ENCODE results near the gene ASB5. TPM values are rescaled to one million over a fixed set of nuclear protein-coding genes. Genes with fewer than 3 reads are reported as not detected.

The ASB5 gene
- total RNA-seq, 1 donor from 2014 or later = 0.47 TPM

GRCh38 chr4:176277162-176277904 lies 8.3 kb upstream of the ASB5 start:
- DNase-seq = peak; percentile 12

GRCh38 chr4:176276710-176277109 lies 7.7 kb upstream of the ASB5 start:
- no peak for DNase-seq

GRCh38 chr4:176274441-176274840 lies 5.4 kb upstream of the ASB5 start:
- no peak for DNase-seq

GRCh38 chr4:176273736-176274135 lies 4.7 kb upstream of the ASB5 start:
- no peak for DNase-seq

- DNase-seq = no peak
Measured at GRCh38 chr4:176272799-176273198, 3.8 kb upstream of the ASB5 start.

- no peak for DNase-seq
Measured at GRCh38 chr4:176271749-176272148, 2.7 kb upstream of the ASB5 start.

GRCh38 chr4:176270669-176271068 lies 1.6 kb upstream of the ASB5 start:
- no peak for DNase-seq

GRCh38 chr4:176266026-176266425 lies 3.0 kb downstream of the ASB5 start:
- no peak for DNase-seq

GRCh38 chr4:176262243-176262642 lies 6.8 kb downstream of the ASB5 start:
- DNase-seq = no peak

- DNase-seq = no peak
Measured at GRCh38 chr4:176261481-176261880, 7.5 kb downstream of the ASB5 start.

GRCh38 chr4:176261018-176261417 lies 8.0 kb downstream of the ASB5 start:
- DNase-seq = no peak

- DNase-seq = no peak
Measured at GRCh38 chr4:176259330-176260090, 9.5 kb downstream of the ASB5 start.

GRCh38 chr4:176258135-176258534 lies 10.9 kb downstream of the ASB5 start:
- DNase-seq = no peak

- no peak for DNase-seq
Measured at GRCh38 chr4:176256921-176257320, 12.1 kb downstream of the ASB5 start.

GRCh38 chr4:176242764-176243347 lies 26.2 kb downstream of the ASB5 start:
- DNase-seq = no peak

- no peak for DNase-seq
Measured at GRCh38 chr4:176241703-176242102, 27.3 kb downstream of the ASB5 start.

- no peak for DNase-seq
Measured at GRCh38 chr4:176238826-176239225, 30.2 kb downstream of the ASB5 start.

- no peak for DNase-seq
Measured at GRCh38 chr4:176238157-176238610, 30.8 kb downstream of the ASB5 start.

- no peak for DNase-seq
Measured at GRCh38 chr4:176236946-176237345, 32.1 kb downstream of the ASB5 start.

GRCh38 chr4:176230836-176231235 lies 38.2 kb downstream of the ASB5 start:
- DNase-seq = no peak

GRCh38 chr4:176229645-176230044 lies 39.4 kb downstream of the ASB5 start:
- DNase-seq = no peak

GRCh38 chr4:176226736-176227135 lies 42.3 kb downstream of the ASB5 start:
- no peak for DNase-seq

- no peak for DNase-seq
Measured at GRCh38 chr4:176223561-176223960, 45.5 kb downstream of the ASB5 start.

All from occipital lobe (tissue), 2 donors.